ENCODE results near the gene CCDC7.
"Not testable (repeated sequence)": the region's sequence is repeated elsewhere in the genome, so short reads cannot be mapped to it uniquely, and the experiment has no call there.

The CCDC7 gene

DNA sequence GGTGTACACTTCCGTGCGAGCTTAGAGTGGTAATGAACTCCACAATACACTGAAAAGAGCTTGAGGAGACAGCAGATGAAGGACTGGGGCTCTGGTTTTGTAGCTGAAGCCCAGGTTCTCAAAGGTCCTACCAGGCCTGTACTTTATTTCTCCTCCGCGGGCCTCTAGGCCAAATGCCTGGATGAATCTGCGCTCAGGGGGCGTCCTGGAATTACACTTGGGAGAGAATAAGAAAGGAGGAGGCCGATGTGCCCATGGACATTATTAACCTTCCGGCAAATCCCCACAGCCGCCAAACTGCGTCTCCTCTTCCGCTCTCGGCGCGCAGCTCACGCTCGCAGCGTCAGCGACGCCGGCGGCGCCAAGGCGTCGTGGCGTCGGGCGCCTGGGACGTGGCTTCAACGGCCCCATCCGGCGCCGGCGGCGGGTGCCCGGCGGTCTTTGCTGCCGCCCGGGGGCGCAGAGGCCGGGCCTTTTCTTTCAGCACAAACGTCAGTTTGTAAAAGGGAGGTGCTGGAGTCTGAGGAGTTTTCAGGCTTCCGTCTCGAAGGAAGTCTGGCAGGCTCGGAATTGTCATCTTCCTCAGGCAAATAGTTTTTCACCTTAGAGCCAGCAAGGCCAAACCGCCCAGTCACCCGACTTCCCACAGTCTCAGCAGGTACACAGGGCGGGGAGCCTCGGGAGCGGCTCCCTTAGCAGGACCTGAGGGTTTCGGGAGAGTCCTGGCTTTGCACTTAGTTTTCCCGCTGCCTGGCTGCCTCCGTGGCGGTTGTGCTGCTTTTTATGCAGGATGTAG is at the start of gene CCDC7:
TSS of gene CCDC7 (plus strand) at position 401 of the 796 bp plus-strand sequence. CDS start 5,503 bp downstream, outside the sequence.
- peak; percentile 87 for DNase-seq

DNA sequence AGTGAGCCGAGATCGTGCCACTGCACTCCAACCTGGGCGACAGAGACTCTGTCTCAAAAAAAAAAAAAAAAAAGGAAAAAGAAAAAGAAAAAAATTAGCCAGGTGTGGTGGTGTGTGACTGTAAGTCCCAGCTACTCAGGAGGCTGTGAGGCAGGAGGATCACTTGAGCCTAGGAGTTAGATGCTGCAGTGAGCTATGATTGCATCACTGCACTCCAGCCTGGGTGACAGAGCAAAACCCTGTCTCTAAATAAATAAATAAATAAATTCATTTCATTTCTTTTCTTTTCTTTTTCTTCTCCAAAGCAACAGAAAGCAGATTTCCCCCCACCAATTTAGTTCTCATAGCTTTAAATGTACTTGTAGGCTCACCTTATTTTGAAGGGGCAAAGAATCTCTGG is 48.8 kb upstream of the CCDC7 start:
- not testable (repeated sequence) for DNase-seq

GRCh38 chr10:32399720-32400119 is 46.2 kb upstream of the CCDC7 start:
- DNase-seq, result not testable (repeated sequence)

DNA sequence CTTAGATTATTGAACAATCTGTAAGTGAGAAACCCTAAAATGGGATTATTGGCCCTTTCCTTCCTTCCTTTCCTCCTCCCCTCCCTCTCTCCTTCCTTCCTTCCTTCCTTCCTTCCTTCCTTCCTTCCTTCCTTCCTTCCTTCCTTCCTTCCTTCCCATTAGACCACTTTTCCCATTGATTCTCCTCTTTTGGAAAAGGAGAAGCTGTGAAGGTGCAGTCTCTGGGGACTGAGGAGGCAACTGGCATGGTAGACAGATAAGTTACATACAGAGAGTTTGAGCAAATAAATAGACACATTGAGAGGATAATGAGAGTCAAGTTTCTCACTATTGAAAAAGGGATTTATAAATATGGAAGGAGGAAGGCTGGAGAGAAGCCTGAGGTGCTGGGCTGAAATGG is 45.0 kb upstream of the CCDC7 start:
- DNase-seq, result no peak

GRCh38 chr10:32402499-32402898 is 43.4 kb upstream of the CCDC7 start:
- no peak for DNase-seq

GRCh38 chr10:32403091-32403490 is 42.8 kb upstream of the CCDC7 start:
- no peak for DNase-seq

GRCh38 chr10:32408690-32409089 is 37.2 kb upstream of the CCDC7 start:
- DNase-seq, result no peak

GRCh38 chr10:32409741-32410140 is 36.2 kb upstream of the CCDC7 start:
- no peak for DNase-seq

DNA sequence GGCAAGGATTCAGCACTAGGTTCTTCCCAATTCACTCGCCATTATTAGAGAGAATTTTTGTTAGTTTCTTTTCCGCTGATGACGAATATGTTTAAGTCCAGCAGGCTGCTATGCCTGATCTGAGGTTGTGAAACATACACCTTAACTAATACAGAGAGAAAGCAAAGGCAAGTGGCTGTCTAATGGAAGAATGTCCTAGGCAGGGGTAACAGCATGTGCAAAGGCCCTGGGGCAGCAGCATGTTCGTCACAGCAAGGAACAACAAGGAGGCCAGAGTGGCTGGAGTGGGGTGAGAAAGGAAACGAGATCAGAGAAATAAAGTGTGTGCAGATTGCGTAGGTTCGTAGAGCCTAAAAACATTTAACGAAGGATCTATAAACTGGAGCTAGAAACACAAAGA is 35.4 kb upstream of the CCDC7 start:
- DNase-seq, result no peak

DNA sequence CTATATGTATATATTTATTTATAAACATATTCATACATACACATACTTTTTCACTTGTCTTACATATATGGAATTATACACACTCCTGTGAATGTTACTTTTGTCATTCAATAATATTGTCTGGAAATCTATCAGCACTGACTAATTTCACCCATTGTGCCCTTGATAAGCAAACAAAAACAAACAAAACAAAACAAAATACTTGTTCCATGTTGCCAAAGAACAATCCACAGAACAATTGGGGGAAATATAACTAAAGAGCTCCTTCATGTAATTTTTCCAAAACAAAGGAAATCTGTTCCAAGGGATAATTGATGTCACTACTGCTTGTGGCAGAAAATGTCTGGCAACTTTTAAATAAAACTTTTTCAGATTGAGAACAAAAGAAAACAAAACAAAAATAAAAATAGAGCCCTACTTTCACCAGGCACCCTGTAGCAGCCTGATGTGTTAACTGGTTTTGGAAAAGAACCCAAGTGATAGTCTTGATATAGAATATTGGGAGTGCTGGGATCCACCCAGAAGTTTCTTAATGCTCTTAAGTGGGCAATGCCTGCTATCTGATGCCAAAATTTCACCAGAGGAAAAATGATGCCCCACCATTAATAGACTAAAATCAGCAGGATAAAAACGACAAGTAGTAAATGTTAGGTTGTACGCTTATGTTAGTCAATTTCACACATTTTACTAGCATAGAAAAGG is 34.0 kb upstream of the CCDC7 start:
- DNase-seq, result no peak

GRCh38 chr10:32412499-32412853 is 33.5 kb upstream of the CCDC7 start:
- DNase-seq, result no peak

- no peak for DNase-seq
These were observed 32.4 kb upstream of the CCDC7 start for GRCh38 chr10:32413513-32413912.

DNA sequence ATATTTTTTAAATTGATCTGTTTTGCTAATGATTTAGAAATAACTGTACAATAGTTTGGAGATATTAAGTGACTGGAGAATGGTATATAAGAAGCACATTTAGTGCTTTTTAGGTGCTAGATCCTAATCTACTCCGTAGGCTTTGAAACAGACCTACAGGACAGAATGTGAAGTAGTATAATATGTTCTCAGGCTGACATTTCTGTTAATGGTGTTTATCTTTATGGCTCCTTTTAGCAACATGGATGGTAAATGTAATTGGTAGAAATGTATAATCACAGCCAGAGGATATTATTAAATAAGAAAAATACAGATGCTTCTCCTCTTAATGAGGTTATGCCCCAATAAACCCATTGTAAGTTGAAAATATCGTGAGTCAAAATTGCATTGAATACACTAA is 30.6 kb upstream of the CCDC7 start:
- DNase-seq, result no peak

DNA sequence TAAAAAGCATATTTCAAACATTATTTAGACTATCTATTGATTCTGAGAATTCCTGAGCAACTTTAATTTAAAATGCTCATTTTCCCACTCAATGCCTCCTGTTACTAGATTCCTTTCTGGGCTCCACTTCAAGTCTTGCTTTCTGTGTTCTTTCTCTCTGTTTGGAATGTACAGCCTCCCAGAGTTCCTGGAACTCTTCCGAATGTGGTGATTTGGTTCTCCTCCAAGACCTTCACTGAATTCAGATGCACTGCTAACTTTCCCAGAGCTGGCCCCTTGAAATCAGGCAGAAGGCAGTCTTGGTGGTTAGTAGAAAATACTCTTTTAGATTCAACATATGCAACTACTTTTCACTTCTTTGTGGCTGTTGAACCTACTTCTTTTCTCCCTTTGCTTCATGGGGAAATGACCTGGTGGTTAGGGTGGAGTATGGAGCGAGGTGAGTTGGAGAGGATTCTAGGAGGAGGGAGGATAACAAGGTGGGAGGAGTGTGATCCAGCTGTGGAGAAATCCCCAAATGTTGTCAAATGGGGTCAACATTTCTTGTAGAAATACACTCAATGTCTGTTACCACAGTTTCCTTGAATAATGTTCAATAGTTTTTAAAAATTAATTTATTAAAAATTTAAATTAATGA is 27.9 kb upstream of the CCDC7 start:
- no peak for DNase-seq

DNA sequence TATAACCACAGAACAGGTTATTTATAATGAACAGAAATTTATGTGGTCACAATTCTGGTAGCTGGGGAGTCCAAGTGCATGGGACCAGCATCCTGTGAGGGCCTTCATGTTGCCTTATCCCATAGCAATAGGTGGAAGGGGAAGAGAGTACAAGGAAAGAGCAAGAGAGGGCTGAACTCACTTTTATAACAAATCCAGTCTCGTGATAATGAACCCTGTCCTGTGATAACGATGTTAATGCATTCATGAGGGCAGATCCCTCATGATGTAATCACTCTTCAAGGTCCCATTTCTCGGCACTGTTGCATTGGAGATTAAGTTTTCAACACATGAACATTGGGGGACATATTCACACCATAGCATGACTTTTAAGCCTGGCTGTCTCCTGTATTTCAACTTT is 27.4 kb upstream of the CCDC7 start:
- DNase-seq, result no peak

GRCh38 chr10:32419615-32420014 is 26.3 kb upstream of the CCDC7 start:
- DNase-seq, result no peak

DNA sequence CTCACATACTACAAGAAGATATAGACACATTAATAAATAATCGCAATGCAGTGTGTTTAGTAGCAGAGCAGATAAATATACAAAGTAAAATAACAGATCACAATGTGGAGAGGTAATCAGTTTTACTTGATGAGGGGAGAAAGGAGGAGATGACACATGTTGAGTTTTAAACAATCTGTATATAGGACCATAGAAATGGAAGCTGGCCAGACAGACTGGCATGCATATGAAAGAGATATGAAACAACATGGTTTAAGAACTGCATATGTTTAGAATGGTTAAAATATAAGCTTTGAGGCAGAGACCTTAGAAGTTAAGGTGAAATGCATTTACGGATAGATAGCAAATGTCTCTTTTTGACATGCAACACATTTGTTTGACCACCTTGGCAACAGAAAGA is 19.8 kb upstream of the CCDC7 start:
- no peak for DNase-seq

- no peak for DNase-seq
These were observed 12.4 kb upstream of the CCDC7 start for GRCh38 chr10:32433542-32433941.

GRCh38 chr10:32436215-32436614 is 9.7 kb upstream of the CCDC7 start:
- DNase-seq, result no peak

- no peak for DNase-seq
These were observed 8.6 kb upstream of the CCDC7 start for GRCh38 chr10:32437334-32437733.

DNA sequence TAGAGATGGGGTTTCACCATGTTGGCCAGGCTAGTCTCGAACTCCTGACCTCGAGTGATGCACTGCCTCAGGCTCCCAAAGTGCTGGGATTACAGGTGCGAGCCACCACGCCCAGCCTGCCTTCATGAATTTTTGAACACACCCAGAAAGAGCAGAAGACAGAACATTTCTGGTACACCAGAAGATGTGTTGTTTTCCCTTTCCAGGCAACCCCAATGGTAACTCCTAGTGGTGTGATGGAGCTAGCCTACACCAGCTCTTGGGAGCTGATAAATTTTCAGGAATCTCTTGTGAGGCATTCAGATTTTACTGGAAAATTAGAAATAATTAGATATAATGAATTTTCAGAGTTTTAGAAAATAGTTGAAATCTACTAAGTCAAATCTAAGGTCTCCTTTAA is 904 bp upstream of the CCDC7 start:
- DNase-seq, result no peak

- DNase-seq, result peak; percentile 47
These were observed 831 bp downstream of the CCDC7 start for GRCh38 chr10:32446536-32447406.

GRCh38 chr10:32454148-32454547 is 8.2 kb downstream of the CCDC7 start:
- no peak for DNase-seq
